Epithelial cell of proximal tubule (primary cell): ENCODE data around the gene NOXO1. TPM values are rescaled to one million over a fixed set of nuclear protein-coding genes. Genes with fewer than 3 reads are reported as not detected.
A peak's percentile ranks its signal among the peaks of the same experiment; 100 is the strongest.

Experiments used
- DNase-seq: peaks from one replicate; pipeline ENCODE4 v3.0.0-alpha.2; 2011; ENCODE audit warnings: low read depth
- H3K4me3 ChIP-seq: 2 replicates; pipeline ENCODE4 v1.5.1; 2011; ENCODE audit warnings: low read depth, mild to moderate bottlenecking, low read length
- CTCF ChIP-seq: conservative IDR thresholded peaks from 2 replicates; pipeline ENCODE4 v1.5.1; 2012; ENCODE audit warnings: low read depth, mild to moderate bottlenecking, low read length
- total RNA-seq: library from RNA; depleted of rRNA; stranded (reverse); fragments of >200 nt; gene quantifications from 2 replicates; pipeline ENCODE4 v1.2.3, GENCODE V29; 2015

NOXO1 gene
- total RNA-seq, 1 donor from 2014 or later, result 1.2 TPM

GRCh38 chr16:1993731-1994131 is 12.5 kb upstream of the NOXO1 start:
- peak; percentile 59 for DNase-seq
- no peak for TF ChIP-seq CTCF
- H3K4me3 ChIP-seq, result no peak overlapping the region

- no peak for TF ChIP-seq CTCF
- H3K4me3 ChIP-seq, result no peak overlapping the region
- no peak for DNase-seq
These were observed 11.5 kb upstream of the NOXO1 start for GRCh38 chr16:1992704-1993317.

GRCh38 chr16:1991948-1992703 is 10.9 kb upstream of the NOXO1 start:
- no peak for DNase-seq
- no peak for TF ChIP-seq CTCF
- peak overlapping the region; percentile 26 for H3K4me3 ChIP-seq

- no peak for TF ChIP-seq CTCF
- peak overlapping the region; percentile 26 for H3K4me3 ChIP-seq
- DNase-seq, result no peak
These were observed 10.3 kb upstream of the NOXO1 start for GRCh38 chr16:1991588-1991947.

GRCh38 chr16:1991135-1991551 is 9.9 kb upstream of the NOXO1 start:
- no peak for DNase-seq
- no peak for TF ChIP-seq CTCF
- no peak overlapping the region for H3K4me3 ChIP-seq

- DNase-seq, result no peak
- no peak for TF ChIP-seq CTCF
- peak overlapping the region; percentile 40 for H3K4me3 ChIP-seq
These were observed 9.3 kb upstream of the NOXO1 start for GRCh38 chr16:1990351-1991134.
